Stimulated activated CD4-positive, alpha-beta T cell treated with anti-CD3 and anti-CD28 coated beads, Interleukin-1b, Interleukin-23, amount 100 ng/mL, for 48 hours (primary cell): Measurements from ENCODE around the gene PEX16.

Experiments used
- DNase-seq: peaks from one replicate; pipeline ENCODE4 v3.0.0-alpha.2; 2020

PEX16 gene

DNA sequence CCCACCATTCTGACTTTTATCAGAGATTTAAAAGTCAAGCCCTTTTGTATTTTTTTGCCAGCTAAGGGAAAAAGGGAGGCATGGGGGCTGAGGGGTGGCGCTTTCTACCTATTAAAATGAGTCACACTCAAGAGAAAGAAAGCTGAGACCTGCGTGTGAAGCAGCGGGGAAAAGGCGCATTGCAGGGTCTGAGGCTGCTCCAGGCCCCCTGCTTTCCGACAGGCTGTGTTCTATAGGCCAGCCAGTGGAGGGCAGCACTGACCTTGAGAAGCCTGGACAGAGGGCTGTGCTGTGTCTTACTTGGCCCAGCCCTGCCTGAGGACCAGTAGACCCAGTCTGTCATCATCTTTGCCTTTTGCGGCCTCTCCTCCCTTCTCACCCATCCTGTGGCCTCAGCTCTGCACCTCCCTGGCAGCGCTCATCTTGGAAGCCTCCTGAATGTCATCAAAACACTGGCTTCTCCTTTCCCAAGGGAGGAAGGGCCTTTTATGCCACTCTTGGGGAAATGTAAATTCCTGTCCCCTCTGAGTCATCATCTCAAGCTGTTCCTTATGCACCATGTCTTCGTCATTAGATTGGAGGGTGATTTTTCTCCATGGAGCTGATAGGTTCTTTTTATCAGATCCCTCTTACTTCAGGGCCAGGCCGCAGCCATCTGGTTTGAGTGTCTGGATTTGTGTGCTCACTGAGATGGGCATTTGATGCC, 44.9 kb downstream of the PEX16 start:
- peak; percentile 35 for DNase-seq

DNA sequence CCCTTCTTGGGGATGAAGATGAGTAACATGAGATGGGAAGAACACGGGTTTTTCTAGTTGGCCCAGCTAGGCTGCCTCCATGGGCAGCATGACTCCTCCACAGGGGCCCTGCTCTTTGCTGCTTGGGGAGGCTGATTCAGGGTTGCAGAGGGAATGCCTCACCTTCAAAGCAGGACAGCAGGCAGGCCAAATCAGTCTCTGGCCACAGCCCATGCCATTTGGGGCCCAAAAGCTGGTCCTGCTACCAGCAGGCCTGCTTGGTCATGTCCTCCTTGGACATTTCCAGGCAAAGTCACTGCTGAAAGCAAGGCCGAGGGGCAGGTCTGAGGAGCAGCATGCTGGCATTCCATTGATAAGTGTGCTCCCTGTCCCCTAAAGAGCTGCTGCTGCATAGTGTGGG, 46.0 kb downstream of the PEX16 start:
- no peak for DNase-seq

DNA sequence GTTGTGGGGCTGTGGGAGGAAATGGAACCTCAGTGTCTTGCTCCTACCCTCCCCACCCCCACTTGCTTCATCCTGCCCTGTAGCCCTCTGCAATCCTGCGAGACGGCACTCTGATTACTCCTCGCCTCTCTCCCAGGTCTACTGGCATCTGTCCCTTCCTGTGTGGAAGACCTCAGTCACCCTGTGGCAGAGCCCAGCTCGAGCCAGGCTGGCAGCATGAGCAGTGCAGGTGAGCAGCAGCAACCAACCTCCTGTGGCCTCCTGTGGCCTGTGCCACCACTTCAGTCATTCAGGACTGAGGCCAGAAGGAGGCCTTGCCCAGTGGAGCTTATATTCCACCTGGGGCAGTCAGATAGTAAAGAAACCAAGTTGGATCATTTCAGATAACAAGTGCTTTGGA, 47.0 kb downstream of the PEX16 start:
- no peak for DNase-seq

DNA sequence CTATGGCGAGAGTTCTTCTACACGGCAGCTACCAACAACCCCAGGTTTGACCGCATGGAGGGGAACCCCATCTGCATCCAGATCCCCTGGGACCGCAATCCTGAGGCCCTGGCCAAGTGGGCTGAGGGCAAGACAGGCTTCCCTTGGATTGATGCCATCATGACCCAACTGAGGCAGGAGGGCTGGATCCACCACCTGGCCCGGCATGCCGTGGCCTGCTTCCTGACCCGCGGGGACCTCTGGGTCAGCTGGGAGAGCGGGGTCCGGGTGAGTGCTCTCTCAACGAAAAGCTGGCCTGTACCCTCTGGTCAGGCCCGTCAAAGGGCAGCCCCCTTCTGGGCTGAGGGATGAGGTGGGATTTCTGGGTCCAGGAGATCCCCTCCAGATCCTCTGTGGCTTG, 48.1 kb downstream of the PEX16 start:
- no peak for DNase-seq

GRCh38 chr11:45864041-45864440, 53.6 kb downstream of the PEX16 start:
- no peak for DNase-seq

DNA sequence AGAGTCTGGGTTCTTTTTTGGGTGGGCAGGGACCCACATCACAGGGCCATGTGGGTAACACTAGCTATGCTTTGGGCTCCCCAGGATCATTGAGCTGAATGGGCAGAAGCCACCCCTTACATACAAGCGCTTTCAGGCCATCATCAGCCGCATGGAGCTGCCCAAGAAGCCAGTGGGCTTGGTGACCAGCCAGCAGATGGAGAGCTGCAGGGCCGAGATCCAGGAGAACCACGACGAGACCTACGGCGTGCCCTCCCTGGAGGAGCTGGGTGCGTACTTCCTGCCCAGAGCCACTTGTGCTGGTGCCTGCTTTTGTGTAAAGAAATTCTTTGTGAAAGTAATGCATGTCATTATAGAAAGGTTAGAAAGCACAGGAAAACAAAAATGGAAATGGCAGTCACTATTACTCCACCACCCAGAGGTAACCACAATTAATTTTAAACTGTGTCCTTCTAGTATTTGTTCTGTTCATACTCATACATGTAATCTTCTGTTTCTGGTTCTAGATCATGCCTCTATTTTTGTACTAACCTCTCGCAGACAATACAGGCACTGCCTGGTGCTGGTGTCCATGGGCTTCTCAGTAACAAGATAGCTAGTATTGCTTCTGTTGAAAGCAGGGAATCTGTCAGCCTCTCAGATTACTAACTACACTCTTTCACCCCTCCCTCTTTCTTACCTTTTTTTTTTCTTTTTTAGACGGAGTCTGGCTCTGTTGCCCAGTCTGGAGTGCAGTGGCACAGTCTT, 56.7 kb downstream of the PEX16 start:
- no peak for DNase-seq

GRCh38 chr11:45860348-45860747, 57.3 kb downstream of the PEX16 start:
- no peak for DNase-seq
